A549 (cell line): ENCODE measurements around the gene PROK2. TPM values are rescaled to one million over a fixed set of nuclear protein-coding genes. Genes with fewer than 3 reads are reported as not detected.

Experiments
- ATAC-seq, 2 experiments: fragments of 200-7000 bp in 1 of 2; fragments of >200 bp in 1 of 2; cut with Nextera tagmentation in 1 of 2; cut with Tn5 transposase in 1 of 2; 3 replicates each; pipeline versions ENCODE4 v1.8.0 to v1.9.1; 2018 to 2020; ENCODE audit warnings: mild to moderate bottlenecking in 1 of 2, moderate library complexity in 1 of 2
- CTCF ChIA-PET: fragments of 300-600 bp; sonication (Branson Sonifier 250); formaldehyde crosslinking; extraction: SDS; loops from one replicate; lab custom pipeline; 2021; ENCODE audit warnings: antibody characterized with exemption, inconsistent platforms; lab: Yijun Ruan, JAX
- POLR2A ChIA-PET: fragments of 350-600 bp; formaldehyde crosslinking; extraction: SDS; loops from one replicate; lab custom pipeline; 2021; ENCODE audit warnings: antibody characterized with exemption, inconsistent platforms; lab: Yijun Ruan, JAX
- DNase-seq, 2 experiments: peaks; one replicate each; pipeline versions ENCODE4 v3.0.0 to v3.0.0-alpha.2; 2011 to 2016; ENCODE audit warnings: low read depth in 1 of 2, low spot score in 1 of 2
- FAIRE-seq: peaks from 2 replicates; lab custom pipeline; 2011; peaks lifted over from hg19 to GRCh38; lab: Jason Lieb, UNC
- H3K27ac ChIP-seq, 2 experiments: fragments of >200 bp; sonication (Bioruptor Twin); formaldehyde crosslinking; 3 replicates each; pipeline ENCODE4 v1.5.1; 2016 to 2017
- H3K4me1 ChIP-seq: fragments of >200 bp; sonication (Bioruptor Twin); formaldehyde crosslinking; 3 replicates; pipeline ENCODE4 v1.6.1; 2016
- H3K4me2 ChIP-seq: fragments of >200 bp; sonication (Bioruptor Twin); formaldehyde crosslinking; 3 replicates; pipeline ENCODE4 v1.6.1; 2016
- H3K4me3 ChIP-seq: fragments of >200 bp; sonication (Bioruptor Twin); formaldehyde crosslinking; 3 replicates; pipeline ENCODE4 v1.5.1; 2016
- H3K9me3 ChIP-seq: fragments of >200 bp; sonication (Bioruptor Twin); formaldehyde crosslinking; 3 replicates; pipeline ENCODE4 v1.6.1; 2016
- CBX8 ChIP-seq: fragments of 200-600 bp; sonication (generic); IDR thresholded peaks from 2 replicates; pipeline ENCODE4 v1.6.1; 2016
- EP300 ChIP-seq, 2 experiments: fragments of >200 bp; sonication (Bioruptor Twin); formaldehyde crosslinking; IDR thresholded peaks; 2 replicates in 1 of 2; 3 replicates in 1 of 2; pipeline ENCODE4 v1.6.1; 2016 to 2017
- FOSB ChIP-seq: fragments of 250-450 bp; sonication (Bioruptor Pico); IDR thresholded peaks from 2 replicates; pipeline ENCODE4 v1.5.0; 2020; ENCODE audit warnings: mild to moderate bottlenecking, moderate library complexity
- FOSL2 ChIP-seq, 2 experiments: fragments of 450-650 bp in 1 of 2; fragments of >200 bp in 1 of 2; sonication (Bioruptor Twin) in 1 of 2; formaldehyde crosslinking; IDR thresholded peaks; 2 replicates each; pipeline versions ENCODE4 v1.5.0 to v1.6.1; 2016 to 2020; ENCODE audit warnings: mild to moderate bottlenecking in 1 of 2, moderate library complexity in 1 of 2
- FOXS1 ChIP-seq: fragments of 250-450 bp; sonication (Bioruptor Pico); IDR thresholded peaks from 2 replicates; pipeline ENCODE4 v1.5.0; 2020; ENCODE audit warnings: mild to moderate bottlenecking, moderate library complexity
- HDAC2 ChIP-seq: fragments of 200-600 bp; sonication (generic); IDR thresholded peaks from 2 replicates; pipeline ENCODE4 v1.6.1; 2016
- HES2 ChIP-seq: fragments of >200 bp; sonication (Bioruptor Twin); formaldehyde crosslinking; IDR thresholded peaks from 2 replicates; pipeline ENCODE4 v1.6.1; 2016
- HEYL ChIP-seq: fragments of 250-450 bp; sonication (Bioruptor Pico); IDR thresholded peaks from 2 replicates; pipeline ENCODE4 v1.8.0; 2021; ENCODE audit warnings: mild to moderate bottlenecking, moderate library complexity
- HOXB13 ChIP-seq: fragments of 250-450 bp; sonication (Bioruptor Pico); IDR thresholded peaks from 2 replicates; pipeline ENCODE4 v1.5.0; 2020; ENCODE audit warnings: low read depth, mild to moderate bottlenecking, moderate library complexity
- HOXB5 ChIP-seq: fragments of 250-450 bp; sonication (Bioruptor Pico); IDR thresholded peaks from 2 replicates; pipeline ENCODE4 v1.5.0; 2020; ENCODE audit warnings: mild to moderate bottlenecking, moderate library complexity
- MAZ ChIP-seq: fragments of 150-350 bp; IDR thresholded peaks from 2 replicates; pipeline ENCODE4 v1.6.1; 2014; ENCODE audit warnings: antibody characterized with exemption, low read depth, low read length, borderline replicate concordance
- NR3C1 ChIP-seq: fragments of >200 bp; sonication (Bioruptor Twin); formaldehyde crosslinking; IDR thresholded peaks from 3 replicates; pipeline ENCODE4 v1.6.1; 2017
- PHF8 ChIP-seq: fragments of 200-600 bp; sonication (generic); IDR thresholded peaks from 2 replicates; pipeline ENCODE4 v1.6.1; 2016; ENCODE audit warnings: low read depth, mild to moderate bottlenecking, antibody characterized with exemption, moderate library complexity, borderline replicate concordance
- POLR2A ChIP-seq: IDR thresholded peaks from 2 replicates; pipeline ENCODE4 v1.6.1; 2012; ENCODE audit warnings: mild to moderate bottlenecking, low read length
- RARB ChIP-seq: fragments of 250-450 bp; sonication (Bioruptor Pico); IDR thresholded peaks from 2 replicates; pipeline ENCODE4 v1.8.0; 2021; ENCODE audit warnings: mild to moderate bottlenecking, moderate library complexity
- RNF2 ChIP-seq: fragments of 200-600 bp; sonication (generic); IDR thresholded peaks from 2 replicates; pipeline ENCODE4 v1.6.1; 2016; ENCODE audit warnings: low read depth, mild to moderate bottlenecking, antibody characterized with exemption, moderate library complexity, borderline replicate concordance
- WGBS: methylation state at CpG from one replicate; pipeline ENCODE4 v1.1.6; 2017; ENCODE audit errors: missing lambda C conversion rate; 5-methylcytosine and 5-hydroxymethylcytosine counted together
- polyA plus RNA-seq, 4 experiments: library from polyadenylated mRNA; depleted of rRNA in 3 of 4; stranded (reverse); fragments of >200 nt; fragmentation: RNase III in 1 of 4; extraction: RNeasy Plus Mini Kit Qiagen cat#74134 plus additional on column Dnase treatment in 1 of 4; gene quantifications; 2 replicates in 3 of 4; 3 replicates in 1 of 4; pipeline ENCODE4 v1.2.3, GENCODE V29; 2011 to 2017
- TF ChIP-seq, protein P1 (sequence below): IDR thresholded peaks from 2 replicates; pipeline ENCODE4 v1.6.1; 2012; ENCODE audit warnings: low read depth, borderline replicate concordance
- TF ChIP-seq, protein P2 (sequence below): fragments of 250-450 bp; sonication (Bioruptor Pico); IDR thresholded peaks from 2 replicates; pipeline ENCODE4 v1.5.0; 2021; ENCODE audit warnings: mild to moderate bottlenecking, moderate library complexity, borderline replicate concordance
- TF ChIP-seq, protein P3 (sequence below): fragments of 150-350 bp; IDR thresholded peaks from 2 replicates; pipeline ENCODE4 v1.6.1; 2014; ENCODE audit warnings: low read depth, mild to moderate bottlenecking, low read length

PROK2 gene
- polyA plus RNA-seq, 2 of the 4 experiments (the other 2 are of a cell fraction): not detected

- FAIRE-seq: no peak
- WGBS: 63% methylated on average over 5 of the region's 5 CpGs
Observed at GRCh38 chr3:71759401-71759800, 25.5 kb downstream of the PROK2 start.

GRCh38 chr3:71758091-71758490 lies 26.9 kb downstream of the PROK2 start:
- Histone ChIP-seq H3K4me2 (no peak overlapping the region), H3K9me3 (no peaks in the 10 kb centered on the region), H3K4me1 (no peaks in the 10 kb centered on the region), H3K4me3 (no peak overlapping the region), H3K27ac (no peak overlapping the region)
- TF ChIP-seq MAZ (no peak), FOSL2 (IDR thresholded peaks at IDR 0.05) (no peak), FOSL2 (CRISPR knock-in tag; IDR thresholded peaks at IDR 0.05) (no peak)
- POLR2A ChIA-PET: no interaction called here
- DNase-seq (no peak), FAIRE-seq (no peak), ATAC-seq (no peak)
- CTCF ChIA-PET: no interaction called here
- WGBS: 33% methylated on average over 2 of the region's 2 CpGs

More at GRCh38 chr3:71759401-71759800, 25.5 kb downstream of the PROK2 start:
- ChIA-PET CTCF (interaction anchor here (1.5 to 2.0 kb wide), 3 partner anchors 11 to 35 kb away, joined by 3 to 5 read pairs (median 4); no protein-coding TSS in a partner anchor), POLR2A (no interaction called here)
- H3K4me2 ChIP-seq: no peak overlapping the region
- H3K9me3 ChIP-seq: no peaks in the 10 kb centered on the region
- ATAC-seq (peak in 1 of 2 experiments; percentile 54; a peak in 1 of 6 replicates), DNase-seq (no peak)
- TF ChIP-seq CBX8 (no peak), RNF2 (no peak)
- no peak overlapping the region for H3K4me3 ChIP-seq
- no peaks in the 10 kb centered on the region for H3K4me1 ChIP-seq
- H3K27ac ChIP-seq: no peak overlapping the region

DNA sequence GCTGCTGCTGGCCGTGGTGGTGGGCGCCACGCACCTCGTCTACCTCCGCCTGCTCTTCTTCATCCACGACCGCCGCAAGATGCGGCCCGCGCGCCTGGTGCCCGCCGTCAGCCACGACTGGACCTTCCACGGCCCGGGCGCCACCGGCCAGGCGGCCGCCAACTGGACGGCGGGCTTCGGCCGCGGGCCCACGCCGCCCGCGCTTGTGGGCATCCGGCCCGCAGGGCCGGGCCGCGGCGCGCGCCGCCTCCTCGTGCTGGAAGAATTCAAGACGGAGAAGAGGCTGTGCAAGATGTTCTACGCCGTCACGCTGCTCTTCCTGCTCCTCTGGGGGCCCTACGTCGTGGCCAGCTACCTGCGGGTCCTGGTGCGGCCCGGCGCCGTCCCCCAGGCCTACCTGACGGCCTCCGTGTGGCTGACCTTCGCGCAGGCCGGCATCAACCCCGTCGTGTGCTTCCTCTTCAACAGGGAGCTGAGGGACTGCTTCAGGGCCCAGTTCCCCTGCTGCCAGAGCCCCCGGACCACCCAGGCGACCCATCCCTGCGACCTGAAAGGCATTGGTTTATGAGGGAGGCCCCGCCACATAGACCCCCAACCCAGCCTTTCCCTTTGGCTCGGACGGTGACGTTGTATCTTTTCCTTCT lies 30.2 kb downstream of the PROK2 start:
- TF ChIP-seq FOSB (CRISPR knock-in tag) (no peak), FOXS1 (CRISPR knock-in tag) (no peak), NR3C1 (no peak), HES2 (no peak), EP300 (IDR thresholded peaks at IDR 0.05) (no peak), HOXB5 (CRISPR knock-in tag) (no peak), PHF8 (no peak), FOSL2 (IDR thresholded peaks at IDR 0.05) (no peak), FOSL2 (CRISPR knock-in tag; IDR thresholded peaks at IDR 0.05) (no peak), HDAC2 (no peak), RARB (no peak), MAZ (no peak), POLR2A (no peak), HEYL (CRISPR knock-in tag) (no peak), HOXB13 (no peak)
- TF ChIP-seq, protein P1, sequence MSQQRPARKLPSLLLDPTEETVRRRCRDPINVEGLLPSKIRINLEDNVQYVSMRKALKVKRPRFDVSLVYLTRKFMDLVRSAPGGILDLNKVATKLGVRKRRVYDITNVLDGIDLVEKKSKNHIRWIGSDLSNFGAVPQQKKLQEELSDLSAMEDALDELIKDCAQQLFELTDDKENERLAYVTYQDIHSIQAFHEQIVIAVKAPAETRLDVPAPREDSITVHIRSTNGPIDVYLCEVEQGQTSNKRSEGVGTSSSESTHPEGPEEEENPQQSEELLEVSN: no peak
- TF ChIP-seq, protein P2, sequence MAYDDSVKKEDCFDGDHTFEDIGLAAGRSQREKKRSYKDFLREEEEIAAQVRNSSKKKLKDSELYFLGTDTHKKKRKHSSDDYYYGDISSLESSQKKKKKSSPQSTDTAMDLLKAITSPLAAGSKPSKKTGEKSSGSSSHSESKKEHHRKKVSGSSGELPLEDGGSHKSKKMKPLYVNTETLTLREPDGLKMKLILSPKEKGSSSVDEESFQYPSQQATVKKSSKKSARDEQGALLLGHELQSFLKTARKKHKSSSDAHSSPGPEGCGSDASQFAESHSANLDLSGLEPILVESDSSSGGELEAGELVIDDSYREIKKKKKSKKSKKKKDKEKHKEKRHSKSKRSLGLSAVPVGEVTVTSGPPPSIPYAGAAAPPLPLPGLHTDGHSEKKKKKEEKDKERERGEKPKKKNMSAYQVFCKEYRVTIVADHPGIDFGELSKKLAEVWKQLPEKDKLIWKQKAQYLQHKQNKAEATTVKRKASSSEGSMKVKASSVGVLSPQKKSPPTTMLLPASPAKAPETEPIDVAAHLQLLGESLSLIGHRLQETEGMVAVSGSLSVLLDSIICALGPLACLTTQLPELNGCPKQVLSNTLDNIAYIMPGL (CRISPR knock-in tag): no peak
- TF ChIP-seq, protein P3, sequence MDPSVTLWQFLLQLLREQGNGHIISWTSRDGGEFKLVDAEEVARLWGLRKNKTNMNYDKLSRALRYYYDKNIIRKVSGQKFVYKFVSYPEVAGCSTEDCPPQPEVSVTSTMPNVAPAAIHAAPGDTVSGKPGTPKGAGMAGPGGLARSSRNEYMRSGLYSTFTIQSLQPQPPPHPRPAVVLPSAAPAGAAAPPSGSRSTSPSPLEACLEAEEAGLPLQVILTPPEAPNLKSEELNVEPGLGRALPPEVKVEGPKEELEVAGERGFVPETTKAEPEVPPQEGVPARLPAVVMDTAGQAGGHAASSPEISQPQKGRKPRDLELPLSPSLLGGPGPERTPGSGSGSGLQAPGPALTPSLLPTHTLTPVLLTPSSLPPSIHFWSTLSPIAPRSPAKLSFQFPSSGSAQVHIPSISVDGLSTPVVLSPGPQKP: no peak
- Histone ChIP-seq H3K4me3 (peak overlapping the region; percentile 57), H3K4me2 (peak overlapping the region; percentile 91), H3K27ac (peak overlapping the region in 1 of 2 experiments; percentile 93; a peak in 3 of 6 replicates), H3K9me3 (no peaks in the 10 kb centered on the region), H3K4me1 (no peaks in the 10 kb centered on the region)
- FAIRE-seq (no peak), DNase-seq (no peak), ATAC-seq (no peak)
- ChIA-PET CTCF (interaction anchor here (2.0 kb wide), 1 partner anchor 26 kb away, joined by 8 read pairs; no protein-coding TSS in a partner anchor), POLR2A (no interaction called here)
- WGBS: 91% methylated on average over 59 of the region's 65 CpGs
